H9 (cell line): ENCODE results near the gene TMEM201. TPM values are rescaled to one million over a fixed set of nuclear protein-coding genes. Genes with fewer than 3 reads are reported as not detected.

ENCODE experiments used
- DNase-seq: peaks from one replicate; pipeline ENCODE4 v3.0.0-alpha.2; 2017
- H2AFZ ChIP-seq: one replicate; pipeline ENCODE4 v1.6.1; 2013; ENCODE audit warnings: mild to moderate bottlenecking, low read length, control low read depth, moderate library complexity
- H2AK5ac ChIP-seq: 2 replicates; pipeline ENCODE4 v1.6.1; 2013; ENCODE audit warnings: low read length, control low read depth, mixed read lengths; ENCODE audit not compliant: insufficient read length
- H2BK120ac ChIP-seq: one replicate; pipeline ENCODE4 v1.6.1; 2013; ENCODE audit warnings: low read depth, mild to moderate bottlenecking, low read length, control low read depth, inconsistent platforms; ENCODE audit not compliant: poor library complexity, severe bottlenecking
- H2BK12ac ChIP-seq: 2 replicates; pipeline ENCODE4 v1.6.1; 2013; ENCODE audit warnings: low read length, control low read depth, mixed read lengths, low read depth; ENCODE audit not compliant: insufficient read length
- H2BK15ac ChIP-seq: 2 replicates; pipeline ENCODE4 v1.6.1; 2013; ENCODE audit warnings: low read depth, low read length, control low read depth
- H2BK20ac ChIP-seq: one replicate; pipeline ENCODE4 v1.6.1; 2013; ENCODE audit warnings: low read depth, mild to moderate bottlenecking, low read length, control low read depth, inconsistent platforms; ENCODE audit not compliant: poor library complexity, severe bottlenecking
- H2BK5ac ChIP-seq: 2 replicates; pipeline ENCODE4 v1.6.1; 2013; ENCODE audit warnings: low read length, control low read depth, mixed read lengths; ENCODE audit not compliant: insufficient read length
- H3K14ac ChIP-seq: 2 replicates; pipeline ENCODE4 v1.6.1; 2013; ENCODE audit warnings: low read length, control low read depth; ENCODE audit not compliant: insufficient read depth
- H3K18ac ChIP-seq: 2 replicates; pipeline ENCODE4 v1.6.1; 2013; ENCODE audit warnings: low read depth, mild to moderate bottlenecking, mixed read lengths, low read length, control low read depth; ENCODE audit not compliant: insufficient read length
- H3K23ac ChIP-seq: 2 replicates; pipeline ENCODE4 v1.6.1; 2013; ENCODE audit warnings: low read length, control low read depth, mixed read lengths, low read depth; ENCODE audit not compliant: insufficient read length
- H3K23me2 ChIP-seq: 2 replicates; pipeline ENCODE4 v1.6.1; 2013; ENCODE audit warnings: low read depth, mild to moderate bottlenecking, mixed read lengths, low read length, control low read depth; ENCODE audit not compliant: insufficient read length, poor library complexity, severe bottlenecking
- H3K27ac ChIP-seq: 2 replicates; pipeline ENCODE4 v1.5.1; 2013; ENCODE audit warnings: low read length, control low read depth, mixed read lengths, low read depth; ENCODE audit not compliant: insufficient read length
- H3K27me3 ChIP-seq: 2 replicates; pipeline ENCODE4 v1.6.1; 2013; ENCODE audit warnings: low read length, control low read depth, inconsistent platforms; ENCODE audit not compliant: insufficient read depth
- H3K4ac ChIP-seq: 2 replicates; pipeline ENCODE4 v1.6.1; 2013; ENCODE audit warnings: low read depth, mild to moderate bottlenecking, control low read depth, inconsistent platforms, low read length, moderate library complexity
- H3K4me1 ChIP-seq: 2 replicates; pipeline ENCODE4 v1.6.1; 2013; ENCODE audit warnings: low read length, control low read depth, inconsistent platforms; ENCODE audit not compliant: insufficient read depth
- H3K4me2 ChIP-seq: 2 replicates; pipeline ENCODE4 v1.6.1; 2013; ENCODE audit warnings: low read length, control low read depth, mixed read lengths; ENCODE audit not compliant: insufficient read length, insufficient read depth
- H3K56ac ChIP-seq: 2 replicates; pipeline ENCODE4 v1.6.1; 2013; ENCODE audit warnings: low read depth, mild to moderate bottlenecking, mixed read lengths, low read length, control low read depth; ENCODE audit not compliant: insufficient read length
- H3K79me1 ChIP-seq: 2 replicates; pipeline ENCODE4 v1.6.1; 2013; ENCODE audit warnings: low read depth, mild to moderate bottlenecking, moderate library complexity, low read length, control low read depth, inconsistent platforms; ENCODE audit not compliant: insufficient read depth, poor library complexity, severe bottlenecking
- H3K79me2 ChIP-seq: 2 replicates; pipeline ENCODE4 v1.6.1; 2013; ENCODE audit warnings: low read length, control low read depth, inconsistent platforms; ENCODE audit not compliant: insufficient read depth
- H3K9ac ChIP-seq: 2 replicates; pipeline ENCODE4 v1.6.1; 2013; ENCODE audit warnings: low read length, control low read depth, mixed read lengths; ENCODE audit not compliant: insufficient read length; ENCODE audit errors: extremely low read depth
- H3K9me3 ChIP-seq: one replicate; pipeline ENCODE4 v1.6.1; 2013; ENCODE audit warnings: low read depth, low read length, inconsistent platforms; ENCODE audit not compliant: control insufficient read depth
- H3T11ph ChIP-seq: one replicate; pipeline ENCODE4 v1.6.1; 2013; ENCODE audit warnings: mild to moderate bottlenecking, low read length, control low read depth, inconsistent platforms
- H4K20me1 ChIP-seq: one replicate; pipeline ENCODE4 v1.6.1; 2013; ENCODE audit not compliant: control insufficient read depth, insufficient read length, insufficient read depth
- H4K5ac ChIP-seq: 2 replicates; pipeline ENCODE4 v1.6.1; 2013; ENCODE audit warnings: low read depth, mild to moderate bottlenecking, mixed read lengths, low read length, control low read depth; ENCODE audit not compliant: insufficient read length
- H4K8ac ChIP-seq: replicated peaks from 2 replicates; pipeline ENCODE4 v1.6.1; 2013; ENCODE audit warnings: low read length, control low read depth, mixed read lengths, low read depth; ENCODE audit not compliant: insufficient read length
- H4K91ac ChIP-seq: 2 replicates; pipeline ENCODE4 v1.6.1; 2013; ENCODE audit warnings: low read depth, mild to moderate bottlenecking, moderate library complexity, mixed read lengths, low read length, control low read depth; ENCODE audit not compliant: insufficient read length
- H3K27ac Mint-ChIP-seq, 3 experiments: 2 replicates in 2 of 3; 3 replicates in 1 of 3; pipeline ENCODE4 v1.8.0; 2020 to 2021; ENCODE audit warnings: mixed read lengths in 3 of 3, mild to moderate bottlenecking in 1 of 3, moderate library complexity in 1 of 3
- H3K27me3 Mint-ChIP-seq: 2 replicates; pipeline ENCODE4 v1.8.0; 2021; ENCODE audit warnings: low read depth, mild to moderate bottlenecking, moderate library complexity, mixed read lengths
- H3K36me3 Mint-ChIP-seq, 3 experiments: 2 replicates in 2 of 3; 3 replicates in 1 of 3; pipeline ENCODE4 v1.8.0; 2020 to 2021; ENCODE audit warnings: low read depth in 3 of 3, mixed read lengths in 3 of 3; ENCODE audit not compliant: insufficient read depth in 1 of 3
- H3K4me1 Mint-ChIP-seq, 2 experiments: 2 replicates each; pipeline ENCODE4 v1.8.0; 2020; ENCODE audit warnings: mixed read lengths in 2 of 2
- H3K4me3 Mint-ChIP-seq, 2 experiments: 2 replicates in 1 of 2; 3 replicates in 1 of 2; pipeline ENCODE4 v1.8.0; 2020 to 2021; ENCODE audit warnings: mild to moderate bottlenecking in 2 of 2, mixed read lengths in 2 of 2, moderate library complexity in 1 of 2
- H3K9me3 Mint-ChIP-seq, 2 experiments: 2 replicates in 1 of 2; 3 replicates in 1 of 2; pipeline ENCODE4 v1.8.0; 2020; ENCODE audit warnings: mild to moderate bottlenecking in 2 of 2, mixed read lengths in 2 of 2, moderate library complexity in 1 of 2
- WGBS: extraction: QIAGEN DNeasy Blood & Tissue Kit; methylation state at CpG from one replicate; pipeline ENCODE4 v1.1.7; 2013; ENCODE audit warnings: missing lambda C conversion rate, low lambda C conversion rate, mixed read lengths; ENCODE audit not compliant: insufficient read length; ENCODE audit errors: extremely low coverage; 5-methylcytosine and 5-hydroxymethylcytosine counted together
- total RNA-seq: library from RNA; stranded (reverse); gene quantifications from 2 replicates; pipeline ENCODE4 v1.2.1, GENCODE V29; 2021
- TF ChIP-seq, protein P1 (sequence below): fragments of 200-600 bp; sonication (generic); conservative IDR thresholded peaks from 3 replicates; pipeline ENCODE4 v1.8.0; 2021; ENCODE audit warnings: antibody characterized with exemption, mild to moderate bottlenecking

The TMEM201 gene
- total RNA-seq, 1 experiment from 2014 or later, result 31.0 TPM

DNA sequence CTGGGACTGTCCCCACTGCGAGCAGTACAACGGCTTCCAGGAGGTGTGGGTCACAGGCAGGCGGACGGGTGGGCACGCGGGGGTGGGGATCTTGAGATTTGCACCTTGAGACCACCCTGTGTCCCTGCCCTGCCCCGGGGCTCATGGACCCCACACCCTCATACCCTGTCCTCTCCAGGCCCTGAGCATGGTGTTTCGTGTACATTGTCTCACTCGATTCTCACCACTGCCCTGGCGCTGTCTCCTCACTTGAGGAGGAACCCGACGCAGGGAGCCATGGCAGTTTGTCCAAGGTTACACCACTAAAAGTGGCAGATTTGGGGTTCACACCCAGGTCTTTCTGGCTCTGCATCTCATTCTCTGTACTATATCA is 7.2 kb downstream of the TMEM201 start:
- Histone ChIP-seq H3K79me2 (peaks cover 4% of the 10 kb centered on the region; the same call in 1 of the 2 replicates), H3T11ph (no peak overlapping the region), H3K18ac (no peak overlapping the region), H3K23ac (no peak overlapping the region), H3K27me3 (no peaks in the 10 kb centered on the region), H3K14ac (no peak overlapping the region), H3K27ac (no peak overlapping the region), H2BK5ac (no peak overlapping the region), H3K79me1 (peaks cover 5% of the 10 kb centered on the region), H3K4me2 (no peak overlapping the region), H3K23me2 (no peaks in the 10 kb centered on the region), H4K5ac (no peak overlapping the region), H2BK120ac (no peak overlapping the region), H3K4ac (no peak overlapping the region), H2AFZ (no peak overlapping the region), H4K91ac (no peak overlapping the region), H2BK20ac (no peak overlapping the region), H3K4me1 (peaks cover 2% of the 10 kb centered on the region; the same call in 1 of the 2 replicates), H3K56ac (no peak overlapping the region), H4K20me1 (no peaks in the 10 kb centered on the region), H3K9ac (no peak overlapping the region), H2BK15ac (no peak overlapping the region), H2BK12ac (no peak overlapping the region), H2AK5ac (no peak overlapping the region), H4K8ac (no peak overlapping the region), H3K9me3 (no peaks in the 10 kb centered on the region)
- Mint-ChIP-seq H3K36me3 (peaks cover 7 to 28% (median 25%) of the 10 kb centered on the region in 3 experiments; a peak in 6 of 7 replicates), H3K4me1 (peaks cover 21 to 30% of the 10 kb centered on the region in 2 experiments), H3K27me3 (no peaks in the 10 kb centered on the region), H3K9me3 (no peaks in the 10 kb centered on the region), H3K27ac (peak overlapping the region in 1 of 3 experiments; percentile 53; a peak in 1 of 7 replicates), H3K4me3 (no peak overlapping the region; a peak in 1 of 5 replicates)
- no CpG with 5 or more reads among the region's 12 CpGs for whole genome bisulfite sequencing
- no peak for DNase-seq
- TF ChIP-seq, protein P1, sequence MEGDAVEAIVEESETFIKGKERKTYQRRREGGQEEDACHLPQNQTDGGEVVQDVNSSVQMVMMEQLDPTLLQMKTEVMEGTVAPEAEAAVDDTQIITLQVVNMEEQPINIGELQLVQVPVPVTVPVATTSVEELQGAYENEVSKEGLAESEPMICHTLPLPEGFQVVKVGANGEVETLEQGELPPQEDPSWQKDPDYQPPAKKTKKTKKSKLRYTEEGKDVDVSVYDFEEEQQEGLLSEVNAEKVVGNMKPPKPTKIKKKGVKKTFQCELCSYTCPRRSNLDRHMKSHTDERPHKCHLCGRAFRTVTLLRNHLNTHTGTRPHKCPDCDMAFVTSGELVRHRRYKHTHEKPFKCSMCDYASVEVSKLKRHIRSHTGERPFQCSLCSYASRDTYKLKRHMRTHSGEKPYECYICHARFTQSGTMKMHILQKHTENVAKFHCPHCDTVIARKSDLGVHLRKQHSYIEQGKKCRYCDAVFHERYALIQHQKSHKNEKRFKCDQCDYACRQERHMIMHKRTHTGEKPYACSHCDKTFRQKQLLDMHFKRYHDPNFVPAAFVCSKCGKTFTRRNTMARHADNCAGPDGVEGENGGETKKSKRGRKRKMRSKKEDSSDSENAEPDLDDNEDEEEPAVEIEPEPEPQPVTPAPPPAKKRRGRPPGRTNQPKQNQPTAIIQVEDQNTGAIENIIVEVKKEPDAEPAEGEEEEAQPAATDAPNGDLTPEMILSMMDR, result no peak
